Measurements from ENCODE around the gene UTP4.

The UTP4 gene

GRCh38 chr16:69088684-69089083 is 43.8 kb upstream of the UTP4 start:
- no peak for TF ChIP-seq CTCF (IDR thresholded peaks at IDR 0.05; ENCODE audit: insufficient read depth, low read length, poor library complexity, severe bottlenecking)
- Histone ChIP-seq H3K4me3 (replicated peaks; ENCODE audit: low read depth, low read length) (no peak overlapping the region), H3K36me3 (ENCODE audit: control insufficient read depth, insufficient read depth, low read length) (peaks cover 3% of the 10 kb centered on the region; the same call in 1 of the 2 replicates), H3K27me3 (replicated peaks; ENCODE audit: control insufficient read depth, insufficient read depth, low read length) (no peaks in the 10 kb centered on the region)
- no peak for DNase-seq (ENCODE audit: extremely low read depth, insufficient read length)

GRCh38 chr16:69089091-69089910 is 43.1 kb upstream of the UTP4 start:
- no peak for DNase-seq (ENCODE audit: extremely low read depth, insufficient read length)
- TF ChIP-seq CTCF (IDR thresholded peaks at IDR 0.05; ENCODE audit: insufficient read depth, low read length, poor library complexity, severe bottlenecking) = no peak
- Histone ChIP-seq H3K4me3 (replicated peaks; ENCODE audit: low read depth, low read length) (no peak overlapping the region), H3K27me3 (replicated peaks; ENCODE audit: control insufficient read depth, insufficient read depth, low read length) (no peaks in the 10 kb centered on the region), H3K36me3 (ENCODE audit: control insufficient read depth, insufficient read depth, low read length) (peaks cover 3% of the 10 kb centered on the region; the same call in 1 of the 2 replicates)

GRCh38 chr16:69093974-69094373 is 38.5 kb upstream of the UTP4 start:
- no peak overlapping the region for H3K4me3 ChIP-seq (replicated peaks; ENCODE audit: low read depth, low read length)
- TF ChIP-seq CTCF (IDR thresholded peaks at IDR 0.05; ENCODE audit: insufficient read depth, low read length, poor library complexity, severe bottlenecking) = no peak
- no peak for DNase-seq (ENCODE audit: extremely low read depth, insufficient read length)
- H3K27me3 ChIP-seq (replicated peaks; ENCODE audit: control insufficient read depth, insufficient read depth, low read length) = no peaks in the 10 kb centered on the region
- H3K36me3 ChIP-seq (ENCODE audit: control insufficient read depth, insufficient read depth, low read length) = no peaks in the 10 kb centered on the region

GRCh38 chr16:69094501-69094900 is 37.9 kb upstream of the UTP4 start:
- DNase-seq (ENCODE audit: extremely low read depth, insufficient read length) = no peak
- H3K4me3 ChIP-seq (replicated peaks; ENCODE audit: low read depth, low read length) = no peak overlapping the region
- no peaks in the 10 kb centered on the region for H3K36me3 ChIP-seq (ENCODE audit: control insufficient read depth, insufficient read depth, low read length)
- no peaks in the 10 kb centered on the region for H3K27me3 ChIP-seq (replicated peaks; ENCODE audit: control insufficient read depth, insufficient read depth, low read length)
- no peak for TF ChIP-seq CTCF (IDR thresholded peaks at IDR 0.05; ENCODE audit: insufficient read depth, low read length, poor library complexity, severe bottlenecking)

- Histone ChIP-seq H3K4me3 (replicated peaks; ENCODE audit: low read depth, low read length) (no peak overlapping the region), H3K27me3 (replicated peaks; ENCODE audit: control insufficient read depth, insufficient read depth, low read length) (no peaks in the 10 kb centered on the region), H3K36me3 (ENCODE audit: control insufficient read depth, insufficient read depth, low read length) (no peaks in the 10 kb centered on the region)
- TF ChIP-seq CTCF (IDR thresholded peaks at IDR 0.05; ENCODE audit: insufficient read depth, low read length, poor library complexity, severe bottlenecking) = no peak
- no peak for DNase-seq (ENCODE audit: extremely low read depth, insufficient read length)
These were observed 37.3 kb upstream of the UTP4 start for GRCh38 chr16:69095193-69095592.

All from GM06990 (cell line).